DMS153 treated with DMSO at 0.1 percent for 48 hours (cell line): Measurements from ENCODE around the gene GIGYF1.
"Not testable (repeated sequence)": the region's sequence is repeated elsewhere in the genome, so short reads cannot be mapped to it uniquely, and the experiment has no call there.

Experiments
- DNase-seq: peaks from one replicate; lab custom pipeline; 2025; ENCODE audit not compliant: unreplicated experiment; lab: John Stamatoyannopoulos, UW

Gene GIGYF1

GRCh38 chr7:100673302-100673941, 20.6 kb downstream of the GIGYF1 start, which contains the start of gene GNB2:
TSS of gene GNB2 (plus strand) at chr7:100673740. CDS start at chr7:100676266, 2,526 bp downstream.
- peak; percentile 98 for DNase-seq

DNA sequence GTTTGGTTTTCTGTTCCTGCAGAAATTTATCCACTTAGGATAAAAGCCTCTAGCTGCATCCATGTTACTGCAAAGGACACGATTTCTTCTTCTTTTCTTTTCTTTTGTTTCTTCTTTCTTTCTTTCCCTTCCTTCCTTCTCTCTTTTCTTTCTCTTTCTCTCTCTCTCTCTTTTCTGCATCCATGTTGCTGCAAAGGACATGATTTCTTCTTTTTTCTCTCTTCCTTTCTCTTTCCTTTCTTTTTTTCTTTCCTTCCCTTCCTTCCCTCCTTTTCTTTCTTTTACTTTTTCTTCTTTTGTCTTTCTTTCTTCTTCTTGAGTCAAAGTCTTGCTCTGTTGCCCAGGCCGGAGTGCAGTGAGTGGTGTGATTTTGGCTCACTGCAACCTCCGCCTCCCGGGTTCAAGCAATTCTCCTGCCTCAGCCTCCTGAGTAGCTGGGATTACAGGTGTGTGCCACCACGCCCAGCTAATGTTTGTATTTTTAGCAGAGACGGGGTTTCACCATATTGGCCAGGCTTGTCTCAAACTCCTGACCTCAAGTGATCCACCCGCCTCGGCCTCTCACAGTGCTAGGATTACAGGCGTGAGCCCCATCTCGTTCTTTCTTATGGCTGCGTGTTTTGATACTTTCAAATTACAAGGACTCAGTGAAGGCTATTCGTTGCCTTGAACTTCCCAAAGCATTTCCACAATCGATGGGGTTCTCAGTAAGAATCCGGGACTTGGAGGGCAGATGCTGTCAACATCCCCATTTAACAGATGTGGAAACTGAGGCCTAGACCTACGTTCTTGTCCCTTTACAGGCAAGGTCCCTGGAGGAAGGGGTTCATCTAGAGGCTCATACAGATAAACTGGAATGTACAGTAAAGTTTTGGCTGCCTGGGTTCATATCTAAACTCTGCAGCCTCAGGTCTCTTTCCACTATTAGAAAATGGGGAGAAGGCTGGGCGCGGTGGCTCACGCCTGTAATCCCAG, 22.4 kb downstream of the GIGYF1 start:
- no peak for DNase-seq

- no peak for DNase-seq
Observed at GRCh38 chr7:100670074-100670473, 24.0 kb downstream of the GIGYF1 start.

DNA sequence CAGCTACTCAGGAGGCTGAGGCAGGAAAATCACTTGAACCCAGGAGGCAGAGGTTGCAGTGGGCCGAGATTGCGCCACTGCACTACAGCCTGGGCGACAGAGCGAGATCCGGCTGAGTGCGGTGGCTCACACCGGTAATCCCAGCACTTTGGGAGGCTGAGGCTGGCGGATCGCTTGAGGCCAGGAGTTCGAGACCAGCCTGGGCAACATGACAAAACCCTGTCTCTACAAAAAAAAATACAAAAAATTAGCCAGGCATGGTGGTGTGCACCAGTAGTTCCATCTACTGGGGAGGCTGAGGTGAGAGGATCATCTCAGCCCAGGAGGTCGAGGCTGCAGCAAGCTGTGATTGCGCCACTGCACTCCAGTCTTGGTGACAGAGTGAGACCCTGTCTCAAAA, 24.9 kb downstream of the GIGYF1 start:
- DNase-seq: not testable (repeated sequence)

DNA sequence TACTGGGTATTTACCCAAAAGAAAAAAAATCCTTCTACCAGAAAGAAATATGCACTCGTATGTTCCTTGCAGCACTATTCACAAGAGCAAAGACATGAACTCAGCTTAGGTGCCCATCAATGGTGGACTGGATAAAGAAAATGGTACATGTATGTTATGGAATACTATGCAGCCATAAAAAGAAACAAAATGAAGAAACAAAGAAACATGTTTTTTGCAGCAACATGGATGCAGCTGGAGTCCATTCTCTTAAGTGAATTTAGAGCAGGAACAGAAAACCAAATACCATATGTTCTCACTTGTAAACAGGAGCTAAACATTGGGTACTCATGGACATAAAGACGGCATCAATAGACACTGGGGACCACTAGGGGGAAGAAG, 26.0 kb downstream of the GIGYF1 start:
- DNase-seq: no peak

GRCh38 chr7:100667331-100668068, 26.6 kb downstream of the GIGYF1 start:
- no peak for DNase-seq

GRCh38 chr7:100665168-100665726, 28.8 kb downstream of the GIGYF1 start:
- DNase-seq: no peak

- DNase-seq: not testable (repeated sequence)
Observed at GRCh38 chr7:100662194-100662776, 31.8 kb downstream of the GIGYF1 start.

- DNase-seq: peak; percentile 34
Observed at GRCh38 chr7:100655908-100656674, 38.0 kb downstream of the GIGYF1 start, which contains the start of gene ACTL6B. TSS of gene ACTL6B (minus strand) at chr7:100656448. CDS start at chr7:100656354, 94 bp downstream.

- DNase-seq: no peak
Observed at GRCh38 chr7:100654908-100655831, 38.9 kb downstream of the GIGYF1 start.

DNA sequence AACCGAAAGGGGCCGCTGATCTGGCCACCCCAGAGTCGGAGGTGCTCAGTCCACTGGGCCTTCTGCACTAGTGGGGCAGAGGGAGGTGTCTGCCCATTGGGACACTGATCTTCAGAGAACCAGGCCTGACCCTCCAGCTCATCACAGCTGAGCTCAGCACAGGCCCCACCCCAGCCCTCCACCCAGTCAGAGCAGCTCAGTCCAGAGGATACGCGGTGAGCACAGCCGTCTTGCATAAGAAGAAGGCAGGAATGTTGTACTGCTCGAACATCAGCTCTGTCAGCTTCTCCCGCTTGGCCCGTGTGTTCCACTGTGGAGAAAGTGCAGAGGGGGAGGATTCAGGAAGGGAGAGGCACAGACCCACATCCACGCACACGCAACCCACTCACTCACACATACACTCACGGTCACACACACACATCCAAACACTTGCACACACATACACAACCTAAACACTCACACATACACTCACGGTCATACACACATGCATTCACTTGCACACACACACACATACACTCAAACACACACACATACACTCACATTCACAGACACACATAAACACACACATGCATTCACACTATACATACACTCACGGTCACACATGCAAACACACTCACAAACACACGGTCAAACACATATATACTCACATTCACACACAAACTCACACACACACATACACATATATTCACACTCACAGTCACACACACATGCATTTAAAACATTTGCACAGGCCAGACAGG, 44.1 kb downstream of the GIGYF1 start:
- no peak for DNase-seq

DNA sequence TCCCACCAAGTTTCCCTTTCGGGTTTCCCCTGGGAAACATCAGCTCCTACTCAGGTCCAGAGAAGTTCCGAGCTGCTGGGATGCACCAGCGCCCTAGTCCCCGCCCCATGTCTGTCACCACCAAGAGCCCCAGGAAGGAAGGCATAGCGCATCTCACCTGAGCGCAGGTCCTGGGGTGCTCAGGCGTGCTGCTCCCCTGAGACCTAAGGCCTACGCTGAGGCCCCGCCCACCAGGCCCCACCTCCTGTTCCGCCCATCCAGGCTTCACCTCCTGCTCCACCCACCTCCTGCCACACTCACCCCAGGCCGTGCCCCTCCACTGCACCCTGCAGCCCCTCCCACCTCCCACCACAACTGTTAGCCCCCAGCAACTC, 51.5 kb downstream of the GIGYF1 start:
- DNase-seq: no peak

DNA sequence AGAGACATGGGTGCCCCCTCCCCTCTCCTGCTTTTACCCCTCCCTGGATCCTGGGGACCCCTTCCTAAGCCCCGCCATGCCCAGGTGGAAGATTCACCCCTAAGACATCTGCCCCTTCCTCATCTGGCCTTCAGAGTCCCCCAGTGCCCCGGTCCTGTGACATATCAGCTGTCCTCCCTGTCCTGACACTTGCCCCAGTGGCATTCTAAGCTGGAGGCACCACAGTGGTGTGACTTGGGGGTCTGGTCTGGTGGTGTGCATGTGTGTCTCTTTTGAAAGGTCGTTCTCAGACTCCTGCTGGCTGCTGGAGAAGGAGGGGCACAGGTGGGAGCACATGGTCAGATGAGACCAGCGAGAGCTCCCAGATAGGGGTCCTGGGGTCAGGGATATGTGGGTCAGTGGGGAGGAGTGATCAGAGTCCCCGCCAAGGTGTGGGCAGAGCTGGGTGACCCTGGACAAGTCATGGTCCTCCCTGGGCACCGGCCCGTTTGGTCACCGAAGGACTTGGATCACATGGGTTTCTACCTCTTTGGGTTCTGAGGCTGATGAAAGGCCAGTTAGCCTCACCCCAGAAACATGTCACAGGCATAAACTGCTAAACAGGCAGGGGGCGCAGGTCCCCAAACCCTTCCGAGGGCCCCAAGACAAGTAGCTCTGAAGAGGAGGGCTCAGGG, 52.1 kb downstream of the GIGYF1 start:
- no peak for DNase-seq

GRCh38 chr7:100641463-100641859, 52.6 kb downstream of the GIGYF1 start, which contains the start of gene TFR2:
TSS of gene TFR2 (minus strand) at chr7:100641552. CDS start at chr7:100641509, 43 bp downstream.
- DNase-seq: no peak

DNA sequence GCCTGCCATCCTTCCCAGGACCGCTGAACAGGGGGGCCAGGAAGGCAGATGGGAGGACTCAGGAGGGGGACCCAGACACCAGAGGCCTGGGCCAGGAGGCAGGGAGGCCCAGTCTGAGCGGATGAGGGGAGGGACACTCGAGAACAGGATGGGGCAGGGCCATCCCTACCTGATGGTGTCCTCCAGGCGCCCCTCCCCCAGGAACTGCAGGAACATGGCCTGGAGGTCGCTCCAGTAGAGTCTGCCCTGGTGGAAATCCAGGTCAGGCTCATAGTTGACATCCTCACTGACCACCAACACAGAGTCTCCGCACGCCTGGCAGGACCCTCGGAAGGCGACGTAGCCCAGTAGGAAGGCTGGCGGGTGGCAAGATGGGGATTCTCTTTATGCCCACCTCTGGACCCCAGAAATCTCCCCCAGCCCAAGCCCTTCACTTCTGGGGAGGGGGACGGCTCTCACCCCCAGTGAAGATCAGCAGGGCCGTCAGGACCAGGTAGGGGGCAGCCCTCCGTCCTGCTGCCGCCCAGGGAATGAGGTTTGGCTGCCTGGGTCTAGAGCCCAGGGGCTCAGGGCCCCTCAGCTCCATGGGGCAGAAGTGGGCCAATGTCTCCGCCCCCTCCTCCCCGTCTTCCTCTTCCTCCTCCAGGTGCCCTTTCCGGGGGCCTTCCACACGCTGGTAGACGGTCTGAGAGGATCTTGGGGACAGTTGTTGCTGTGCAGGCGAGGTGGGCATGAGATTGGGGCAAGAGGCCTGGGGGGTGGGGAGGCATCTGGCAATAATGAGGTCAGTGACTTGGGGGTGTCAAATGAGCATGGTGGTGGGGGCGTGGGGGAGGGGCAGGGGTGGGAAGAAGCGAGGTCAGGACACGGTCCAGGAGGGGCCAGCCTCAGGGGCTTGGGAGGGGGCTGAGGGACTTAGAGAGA, 53.3 kb downstream of the GIGYF1 start:
- no peak for DNase-seq

GRCh38 chr7:100639995-100640516, 54.0 kb downstream of the GIGYF1 start:
- no peak for DNase-seq
